Measurements from ENCODE around the gene MOB3B.

The MOB3B gene

DNA sequence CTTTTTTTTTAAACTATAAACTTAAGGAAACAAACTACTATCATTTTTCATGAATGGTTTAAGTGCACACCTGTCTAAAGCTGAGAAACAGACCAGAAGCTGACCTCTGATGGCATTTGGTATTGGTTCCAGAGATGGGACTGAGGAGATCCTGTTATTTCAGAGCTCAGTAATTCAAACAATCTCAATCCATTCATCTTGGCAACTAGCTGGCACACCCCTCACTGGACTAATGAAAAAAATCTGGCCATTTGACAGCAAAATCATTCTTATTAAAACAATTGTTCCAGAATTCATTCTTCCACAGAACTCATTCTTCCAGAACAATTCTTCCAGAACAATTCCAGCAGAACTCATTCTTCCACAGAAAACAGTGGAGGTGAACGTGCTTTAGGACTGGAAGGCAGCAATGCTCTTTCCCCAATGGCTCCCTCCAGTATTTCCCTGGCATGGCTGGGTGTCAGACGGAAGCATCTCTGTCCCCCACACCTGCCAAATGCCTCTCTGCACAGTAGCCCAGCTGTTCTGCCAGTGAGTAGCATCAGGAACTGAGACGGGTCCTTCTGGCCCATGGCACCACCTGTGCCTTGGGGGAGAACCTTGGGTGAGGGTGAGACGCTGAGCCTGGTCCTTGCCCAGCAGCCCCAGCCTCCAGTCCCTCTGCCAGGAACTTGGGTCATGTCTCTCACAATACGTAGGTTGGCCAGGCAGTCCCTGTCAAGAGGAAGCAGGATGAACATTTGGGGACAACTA, 145.2 kb downstream of the MOB3B start:
- no peak for DNase-seq

DNA sequence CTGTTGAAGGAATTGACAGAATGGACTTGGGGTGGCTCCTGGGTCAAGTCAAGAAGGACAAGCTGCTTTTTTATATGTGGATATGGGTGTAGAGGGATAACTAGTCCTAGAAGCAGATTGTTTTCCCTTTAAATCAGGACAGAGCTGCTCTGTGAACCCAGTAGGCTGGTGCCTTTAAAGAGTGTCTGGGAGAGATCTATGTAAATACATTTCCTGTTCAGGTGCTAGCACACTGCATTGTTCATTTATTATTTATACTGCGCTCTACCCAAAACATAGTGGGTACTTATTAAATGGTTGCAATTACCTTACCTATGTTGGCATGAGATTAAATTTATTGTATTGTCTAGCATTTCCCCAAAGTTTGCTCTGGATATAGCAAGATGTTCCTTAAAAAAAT, 146.1 kb downstream of the MOB3B start:
- DNase-seq, result no peak

- DNase-seq, result no peak
Observed at GRCh38 chr9:27382975-27383374, 146.6 kb downstream of the MOB3B start.

- DNase-seq, result no peak
Observed at GRCh38 chr9:27382308-27382707, 147.3 kb downstream of the MOB3B start.

- DNase-seq, result no peak
Observed at GRCh38 chr9:27379311-27380251, 150.0 kb downstream of the MOB3B start.

DNA sequence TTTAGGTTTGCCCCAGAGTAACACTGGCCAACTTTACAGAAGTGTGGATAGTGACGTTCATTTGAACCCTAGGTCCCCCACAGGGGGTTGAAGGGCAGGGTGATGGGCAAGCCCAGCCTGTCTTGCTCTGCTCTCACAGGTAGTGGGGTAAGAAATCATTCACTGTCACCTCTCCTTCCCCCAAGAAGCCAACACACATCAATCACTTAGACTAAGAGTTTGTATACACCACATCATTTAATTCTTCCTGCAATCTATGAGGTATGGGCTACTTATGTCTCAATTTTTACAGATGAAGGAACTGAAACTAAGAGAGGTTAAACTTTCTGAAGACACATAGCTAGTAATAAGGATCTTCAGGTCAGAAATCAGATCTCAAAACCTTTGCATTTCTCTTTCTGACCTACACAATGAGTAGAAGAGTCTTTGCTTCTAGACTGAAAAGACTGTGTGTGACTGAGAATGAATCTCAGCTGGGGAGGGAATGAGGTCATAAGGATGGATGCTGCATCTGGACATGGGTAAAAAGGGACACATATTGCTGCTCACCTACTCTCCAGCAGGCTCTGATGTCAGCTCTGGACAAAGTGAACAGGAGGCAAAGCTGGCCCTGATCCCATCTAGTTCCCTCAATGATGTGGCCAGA, 151.7 kb downstream of the MOB3B start:
- DNase-seq, result no peak

DNA sequence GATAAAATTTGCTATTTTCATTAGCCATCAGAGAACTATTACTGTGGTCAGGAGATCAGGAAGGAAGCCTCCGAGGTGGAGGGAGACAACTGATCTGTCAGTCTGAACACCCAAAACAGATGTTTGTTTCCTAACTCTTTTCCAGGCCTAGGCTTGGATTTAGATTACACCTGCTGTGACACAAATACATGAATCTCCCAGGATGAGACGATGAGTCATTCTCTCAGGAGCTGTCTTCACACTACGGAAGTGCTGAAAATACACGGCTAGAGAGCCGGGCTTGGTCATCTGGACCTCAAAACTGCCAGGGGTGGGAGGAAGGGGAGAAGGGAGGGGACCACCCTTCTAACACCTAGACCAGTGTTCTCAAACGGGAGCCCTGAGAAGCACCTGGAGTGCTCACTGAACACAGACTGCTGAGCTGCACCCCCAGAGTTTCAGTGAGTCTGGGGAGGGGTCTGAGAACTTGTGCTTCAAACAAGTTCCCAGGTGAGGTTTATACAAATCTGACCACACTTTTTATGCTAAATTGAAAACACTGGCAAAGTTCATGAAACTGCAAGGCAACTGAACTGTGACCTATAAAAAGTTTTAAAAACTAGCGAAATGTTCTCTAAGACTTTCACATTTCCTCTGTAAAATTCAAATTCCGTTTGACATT, 152.3 kb downstream of the MOB3B start:
- no peak for DNase-seq

DNA sequence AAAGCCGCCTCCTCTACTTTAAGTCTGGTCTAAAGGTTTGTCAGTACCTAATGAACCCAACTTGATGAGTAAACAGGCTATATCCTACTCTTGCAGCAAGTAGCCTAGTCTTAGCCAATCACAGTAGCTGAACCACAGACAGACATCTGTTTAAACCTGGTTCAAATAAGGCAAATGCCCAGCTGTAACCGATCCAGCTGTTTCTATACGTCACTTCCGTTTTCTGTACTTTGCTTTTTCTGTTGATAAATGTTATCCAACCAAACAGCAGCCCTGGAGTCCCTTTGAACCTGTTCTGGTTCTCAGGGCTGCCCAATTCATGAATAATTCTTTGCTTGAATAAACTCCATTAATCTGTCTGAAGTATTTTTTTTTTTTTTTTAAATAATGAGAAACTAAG, 155.8 kb downstream of the MOB3B start:
- no peak for DNase-seq

DNA sequence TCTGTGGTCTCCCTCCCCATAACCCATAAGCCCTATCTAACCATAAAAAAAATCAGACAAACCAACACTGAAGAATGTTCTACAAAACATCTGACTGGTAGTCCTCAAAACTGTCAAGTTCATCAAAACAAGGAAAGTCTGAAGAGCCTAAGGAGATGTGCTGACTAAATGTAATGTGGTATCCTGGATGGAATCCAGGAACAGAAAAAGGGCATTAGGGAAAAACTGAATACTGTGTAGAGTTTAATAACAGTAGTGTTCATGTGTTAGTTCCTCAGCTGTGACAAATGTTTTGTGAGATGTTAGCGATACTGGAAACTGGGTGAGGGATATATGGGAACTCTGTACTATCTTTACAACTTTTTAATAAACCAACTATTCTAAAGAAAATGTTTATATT, 157.0 kb downstream of the MOB3B start:
- no peak for DNase-seq

DNA sequence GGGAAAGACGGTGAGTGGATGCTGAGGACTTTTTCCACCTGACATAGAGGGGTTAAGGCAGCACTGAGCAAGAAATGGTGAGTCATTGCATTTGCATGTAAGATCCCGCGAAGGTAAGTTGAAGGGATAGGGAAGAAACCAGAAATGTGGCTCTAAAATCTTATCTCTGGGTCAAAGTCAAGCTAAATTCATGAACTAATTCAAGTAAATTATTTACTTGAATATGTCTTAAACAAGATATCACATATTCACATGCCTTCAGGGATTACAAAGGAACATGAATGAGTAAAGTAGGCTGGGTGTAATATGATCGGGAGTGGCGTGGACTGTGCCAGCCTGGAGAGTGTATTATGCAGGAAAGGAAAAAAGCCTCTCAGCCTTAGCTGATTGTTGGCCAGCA, 158.2 kb downstream of the MOB3B start:
- DNase-seq, result no peak

GRCh38 chr9:27369591-27369990, 160.0 kb downstream of the MOB3B start:
- no peak for DNase-seq

GRCh38 chr9:27368316-27368985, 161.2 kb downstream of the MOB3B start:
- no peak for DNase-seq

DNA sequence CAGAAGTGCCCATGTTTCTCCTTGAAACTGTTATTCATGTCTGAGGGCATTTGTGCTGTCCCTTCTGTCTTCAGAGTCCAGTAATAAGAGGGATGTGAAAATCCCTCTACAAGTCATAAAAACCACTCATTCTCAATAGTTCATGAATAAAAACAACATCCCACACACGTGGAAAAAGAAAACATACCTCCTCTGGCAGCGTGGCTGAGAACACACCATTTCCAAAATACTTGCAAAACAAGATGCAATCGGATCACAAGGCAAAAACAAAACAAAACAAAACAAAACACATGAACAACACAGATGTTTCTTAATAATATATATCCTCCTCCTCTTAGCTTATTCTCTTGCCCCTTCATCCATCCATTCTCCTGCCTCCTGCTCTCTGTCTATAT, 161.7 kb downstream of the MOB3B start:
- DNase-seq, result no peak

GRCh38 chr9:27367175-27367798, 162.3 kb downstream of the MOB3B start:
- no peak for DNase-seq

GRCh38 chr9:27365707-27366376, 163.8 kb downstream of the MOB3B start:
- no peak for DNase-seq

DNA sequence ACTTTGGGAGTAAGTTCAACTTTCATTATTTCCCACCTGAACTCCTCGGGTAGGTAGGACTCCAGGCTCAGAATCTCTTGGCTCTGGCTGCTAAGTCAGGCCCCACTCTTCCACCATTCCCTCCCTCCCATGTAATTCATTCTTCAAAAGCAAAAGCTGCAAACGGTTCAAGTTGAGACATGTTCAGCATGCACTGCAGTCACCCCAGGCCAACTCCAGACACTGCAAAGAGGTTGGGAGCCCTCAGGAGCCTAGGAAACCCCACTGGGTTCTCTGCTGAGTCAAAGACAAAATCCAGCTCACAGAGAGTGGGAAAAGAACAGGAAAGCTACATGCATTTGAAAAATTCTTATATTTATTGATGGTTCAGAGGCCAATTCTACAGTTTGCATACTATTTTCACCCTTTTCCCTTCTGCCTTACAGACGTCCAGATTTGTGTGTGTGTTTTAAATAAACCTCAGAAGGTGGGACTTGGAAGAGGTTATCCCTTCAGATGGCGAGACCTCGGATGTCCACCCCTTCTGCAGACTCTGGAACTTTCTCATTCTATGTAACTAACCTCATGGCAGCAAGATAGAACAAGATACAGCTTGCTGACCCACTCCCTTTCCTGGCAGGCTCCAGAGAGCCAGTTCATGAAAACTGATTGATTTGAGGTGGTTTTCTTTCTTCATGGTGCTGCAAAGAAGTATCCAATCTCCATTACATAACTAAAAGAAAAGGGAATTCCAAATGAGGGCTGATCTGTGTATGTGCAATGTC, 167.0 kb downstream of the MOB3B start:
- no peak for DNase-seq

DNA sequence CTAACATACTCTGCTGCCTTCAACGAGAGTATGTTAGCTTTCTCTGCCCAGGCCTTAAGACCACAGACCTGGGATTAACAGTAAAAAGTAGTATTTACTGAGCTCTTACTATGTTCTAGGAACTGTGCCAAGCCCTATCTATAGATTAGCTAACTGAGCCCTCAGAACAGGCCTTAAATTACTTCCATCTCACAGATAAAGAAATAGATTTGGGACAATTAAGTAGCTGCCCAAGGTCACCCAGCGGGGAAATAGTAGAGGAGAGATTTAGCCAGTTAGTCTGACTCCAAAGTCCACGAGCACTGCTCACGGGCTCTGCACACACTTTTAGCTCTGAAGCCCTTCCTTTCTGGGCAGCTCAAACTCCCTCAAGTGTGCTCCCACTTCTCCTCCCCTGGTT, 168.1 kb downstream of the MOB3B start:
- DNase-seq, result no peak

- DNase-seq, result no peak
Observed at GRCh38 chr9:27359763-27360162, 169.9 kb downstream of the MOB3B start.

GRCh38 chr9:27358007-27358406, 171.6 kb downstream of the MOB3B start:
- DNase-seq, result no peak

DNA sequence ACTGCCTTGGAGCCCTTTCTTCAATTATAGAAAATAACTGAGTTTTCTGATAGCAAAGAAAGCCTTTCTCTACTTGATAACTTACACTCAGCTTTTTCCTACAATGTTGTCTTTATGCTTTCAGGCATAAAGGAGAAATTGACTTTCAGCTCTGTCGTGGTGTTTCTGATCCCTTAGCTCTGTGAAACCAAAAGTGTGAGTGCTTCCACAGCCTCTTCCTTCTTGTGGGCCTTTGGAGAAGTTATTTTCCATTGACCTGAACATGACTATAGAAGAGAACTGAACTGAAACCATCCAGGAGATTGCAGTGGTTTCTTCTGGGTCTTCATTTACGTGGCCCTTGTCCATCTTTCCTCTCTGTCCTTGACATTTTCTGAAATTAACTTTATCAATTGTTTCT, 173.2 kb downstream of the MOB3B start:
- DNase-seq, result no peak

- DNase-seq, result no peak
Observed at GRCh38 chr9:27355166-27355565, 174.4 kb downstream of the MOB3B start.
